GM12875 (cell line): ENCODE data around the gene MCU.
"Not testable (repeated sequence)": the region's sequence is repeated elsewhere in the genome, so short reads cannot be mapped to it uniquely, and the experiment has no call there.

ENCODE experiments used
- H3K4me3 ChIP-seq: one replicate; pipeline ENCODE4 v1.5.1; 2011; ENCODE audit warnings: low read depth, low read length, control low read depth
- TF ChIP-seq, protein P1 (sequence below): IDR thresholded peaks from 2 replicates; pipeline ENCODE4 v1.5.1; 2011; ENCODE audit warnings: low read depth, mild to moderate bottlenecking, control low read depth, inconsistent platforms, low read length, moderate library complexity, borderline replicate concordance; ENCODE audit not compliant: insufficient read depth

Gene MCU

DNA sequence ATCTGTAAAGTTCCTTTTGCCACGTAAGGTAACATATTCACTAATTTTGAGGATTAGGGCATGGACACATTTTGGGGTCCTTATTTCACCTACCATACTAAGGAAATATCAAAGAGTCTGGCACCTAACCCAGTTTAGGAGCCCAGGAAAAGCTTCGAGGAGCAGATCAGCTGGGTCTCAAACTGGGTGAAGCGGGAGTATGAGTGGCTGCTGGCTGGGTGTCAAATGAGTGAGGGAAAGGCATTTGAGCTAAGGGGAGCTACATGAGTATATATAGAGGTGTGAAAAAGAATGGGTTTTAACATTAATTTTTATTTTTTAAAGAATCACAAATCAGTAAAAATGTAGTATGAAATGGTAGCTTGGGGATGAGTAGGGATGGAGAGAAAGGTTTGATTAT is 71.3 kb downstream of the MCU start:
- TF ChIP-seq, protein P1, sequence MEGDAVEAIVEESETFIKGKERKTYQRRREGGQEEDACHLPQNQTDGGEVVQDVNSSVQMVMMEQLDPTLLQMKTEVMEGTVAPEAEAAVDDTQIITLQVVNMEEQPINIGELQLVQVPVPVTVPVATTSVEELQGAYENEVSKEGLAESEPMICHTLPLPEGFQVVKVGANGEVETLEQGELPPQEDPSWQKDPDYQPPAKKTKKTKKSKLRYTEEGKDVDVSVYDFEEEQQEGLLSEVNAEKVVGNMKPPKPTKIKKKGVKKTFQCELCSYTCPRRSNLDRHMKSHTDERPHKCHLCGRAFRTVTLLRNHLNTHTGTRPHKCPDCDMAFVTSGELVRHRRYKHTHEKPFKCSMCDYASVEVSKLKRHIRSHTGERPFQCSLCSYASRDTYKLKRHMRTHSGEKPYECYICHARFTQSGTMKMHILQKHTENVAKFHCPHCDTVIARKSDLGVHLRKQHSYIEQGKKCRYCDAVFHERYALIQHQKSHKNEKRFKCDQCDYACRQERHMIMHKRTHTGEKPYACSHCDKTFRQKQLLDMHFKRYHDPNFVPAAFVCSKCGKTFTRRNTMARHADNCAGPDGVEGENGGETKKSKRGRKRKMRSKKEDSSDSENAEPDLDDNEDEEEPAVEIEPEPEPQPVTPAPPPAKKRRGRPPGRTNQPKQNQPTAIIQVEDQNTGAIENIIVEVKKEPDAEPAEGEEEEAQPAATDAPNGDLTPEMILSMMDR: no peak
- no peak overlapping the region for H3K4me3 ChIP-seq

DNA sequence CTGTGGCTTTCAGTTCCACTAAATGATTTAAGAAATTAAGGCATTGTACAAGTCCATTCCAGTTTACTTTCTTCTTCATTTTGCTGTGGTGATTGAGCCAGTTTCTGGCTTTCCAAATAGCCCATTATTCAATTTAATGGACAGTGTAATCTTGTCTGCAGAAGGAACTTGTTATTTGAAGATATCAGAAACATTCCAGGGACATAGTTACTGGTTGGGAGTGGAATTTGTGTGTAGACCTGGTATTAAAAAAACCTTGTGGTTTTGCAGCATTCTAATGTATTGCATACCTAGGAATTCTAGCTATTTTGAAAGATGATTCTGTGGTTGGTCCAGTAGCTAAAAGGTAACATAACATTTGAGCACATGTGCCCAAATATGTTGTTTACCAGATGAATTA is 72.2 kb downstream of the MCU start:
- no peak overlapping the region for H3K4me3 ChIP-seq
- TF ChIP-seq, protein P1: no peak

DNA sequence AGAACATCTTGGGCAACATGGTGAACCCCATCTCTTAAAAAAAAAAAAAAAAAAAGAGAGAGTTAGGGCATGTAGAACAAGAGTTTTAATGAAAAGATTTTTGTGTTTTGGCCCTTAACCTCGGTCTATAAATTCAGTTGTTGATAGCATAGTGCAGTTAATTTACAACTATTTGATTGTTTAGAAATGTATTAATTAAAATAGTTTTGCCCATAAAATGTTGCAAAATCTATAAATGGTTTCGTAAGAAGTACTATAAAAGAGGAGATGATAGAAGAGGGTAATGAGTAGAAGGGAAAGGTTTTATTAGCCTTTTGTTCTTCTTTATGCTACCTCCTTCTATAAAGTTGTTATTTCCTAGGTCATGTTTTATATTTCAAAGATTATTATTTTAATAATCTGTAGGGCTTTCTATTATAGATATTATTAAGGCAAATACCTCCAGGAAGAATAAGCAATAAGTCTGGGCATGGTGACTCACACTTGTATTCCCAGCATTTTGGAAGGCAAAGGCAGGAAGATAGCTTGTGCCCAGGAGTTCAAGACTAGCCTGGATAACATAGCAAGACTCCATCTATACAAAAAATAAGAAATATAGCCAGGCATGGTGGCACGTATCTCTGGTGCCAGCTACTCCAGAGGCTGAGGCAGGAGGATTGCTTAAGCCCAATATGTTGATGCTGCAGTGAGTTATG is 73.3 kb downstream of the MCU start:
- no peak overlapping the region for H3K4me3 ChIP-seq
- TF ChIP-seq, protein P1: no peak

DNA sequence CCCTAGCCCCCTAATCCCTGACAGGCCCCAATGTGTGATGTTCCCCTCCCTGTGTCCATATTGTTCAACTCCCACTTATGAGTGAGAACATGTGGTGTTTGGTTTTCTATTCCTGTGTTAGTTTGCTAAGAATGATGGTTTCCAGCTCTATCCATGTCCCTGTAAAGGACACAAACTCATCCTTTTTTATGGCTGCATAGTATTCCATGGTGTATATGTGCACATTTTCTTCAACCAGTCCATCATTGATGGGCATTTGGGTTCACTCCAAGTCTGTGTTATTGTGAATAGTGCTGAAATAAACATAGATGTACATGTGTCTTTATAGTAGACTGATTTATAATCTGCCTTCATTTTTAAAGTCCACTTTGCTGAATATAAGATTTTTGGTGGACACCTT is 79.3 kb downstream of the MCU start:
- H3K4me3 ChIP-seq: not testable (repeated sequence)

DNA sequence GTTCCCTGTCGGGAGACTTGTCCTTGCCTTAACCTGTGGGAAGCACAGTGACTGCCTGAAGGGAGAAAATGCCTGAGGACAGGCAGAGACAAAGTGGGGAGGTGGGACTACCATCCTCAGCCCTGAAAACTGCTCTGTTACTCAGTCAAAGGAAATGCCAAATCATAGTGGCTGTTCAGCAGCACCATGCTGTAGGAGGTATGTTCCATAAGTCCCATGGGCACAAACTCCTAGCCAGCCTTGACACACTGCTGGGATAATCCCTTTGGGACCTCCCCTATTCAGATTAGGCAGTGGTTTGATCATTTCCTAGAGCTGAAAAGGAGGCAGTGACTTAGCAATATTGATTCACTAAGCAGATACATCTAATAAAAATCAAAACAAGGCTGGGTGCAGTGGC is 80.1 kb downstream of the MCU start:
- no peak overlapping the region for H3K4me3 ChIP-seq
- TF ChIP-seq, protein P1: no peak

DNA sequence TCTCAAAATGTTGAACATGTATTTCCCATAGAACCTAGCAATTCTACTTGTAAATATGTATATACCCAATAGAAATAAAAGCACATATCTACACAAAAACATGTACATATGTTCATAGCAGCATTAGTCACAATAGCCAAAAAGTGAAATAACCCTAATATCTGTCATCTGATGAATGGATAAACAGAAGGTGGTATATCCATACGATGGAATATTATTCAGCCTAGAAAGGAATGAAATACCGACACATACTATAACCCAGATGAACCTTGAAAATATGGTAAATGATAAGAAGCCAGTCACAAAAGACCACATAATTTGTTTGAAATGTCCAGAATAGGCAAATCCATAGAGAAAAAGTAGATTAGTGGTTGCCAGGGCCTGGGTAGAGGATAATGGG is 87.9 kb downstream of the MCU start:
- TF ChIP-seq, protein P1: no peak
- no peak overlapping the region for H3K4me3 ChIP-seq

DNA sequence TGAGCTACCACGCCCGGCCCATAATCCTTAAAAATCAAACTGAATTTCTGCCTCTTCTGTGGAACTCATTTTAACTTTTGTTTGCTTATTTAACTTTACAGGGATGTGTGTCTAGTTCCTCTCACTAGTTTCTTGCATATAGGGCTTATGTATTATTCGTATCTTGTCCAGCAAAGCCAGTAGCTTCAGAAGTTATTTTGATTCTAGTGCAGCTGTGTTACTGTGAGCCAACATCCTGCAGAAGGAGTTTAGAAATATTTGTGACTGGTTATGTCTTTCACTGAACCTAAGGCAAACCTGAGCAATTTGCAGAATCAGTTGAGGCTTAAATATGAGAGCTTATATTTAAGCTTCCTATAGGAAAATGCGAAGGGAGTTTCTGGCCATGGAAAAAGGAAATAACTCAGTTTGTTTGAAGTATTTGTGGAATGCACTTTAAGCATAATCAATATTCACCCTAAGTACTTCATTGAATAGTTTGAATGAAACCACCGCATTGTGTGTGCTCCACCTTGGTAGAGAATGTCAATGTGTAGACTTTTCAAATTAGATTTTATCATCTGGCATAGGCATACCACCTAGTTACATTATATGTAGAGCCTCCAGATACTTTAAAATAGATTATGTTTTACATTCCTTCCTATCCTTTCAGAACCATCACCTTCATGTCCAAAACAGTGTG is 90.8 kb downstream of the MCU start:
- no peak overlapping the region for H3K4me3 ChIP-seq
- TF ChIP-seq, protein P1: no peak
